ENCODE data around the gene DPH3.

DNA sequence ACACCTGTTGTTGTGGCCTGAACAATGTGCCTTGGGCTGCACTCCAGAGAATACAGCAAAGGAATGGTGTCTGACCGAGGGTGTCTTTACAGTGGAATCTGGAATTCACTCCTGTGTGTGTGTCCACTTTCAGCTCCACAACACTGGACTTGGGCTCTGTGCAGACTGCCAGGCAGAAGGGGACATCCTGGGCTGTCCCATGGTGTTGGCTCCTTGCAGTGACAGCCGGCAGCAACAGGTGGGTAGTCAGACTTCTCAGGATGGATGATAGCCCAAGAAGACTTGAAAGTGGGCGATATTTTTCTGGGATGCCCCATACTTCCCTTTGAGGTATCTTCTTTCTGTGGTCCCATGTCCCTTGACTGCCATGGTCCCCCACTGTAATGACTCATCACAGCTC is 45.0 kb downstream of the DPH3 start:
- TF ChIP-seq, protein P1, sequence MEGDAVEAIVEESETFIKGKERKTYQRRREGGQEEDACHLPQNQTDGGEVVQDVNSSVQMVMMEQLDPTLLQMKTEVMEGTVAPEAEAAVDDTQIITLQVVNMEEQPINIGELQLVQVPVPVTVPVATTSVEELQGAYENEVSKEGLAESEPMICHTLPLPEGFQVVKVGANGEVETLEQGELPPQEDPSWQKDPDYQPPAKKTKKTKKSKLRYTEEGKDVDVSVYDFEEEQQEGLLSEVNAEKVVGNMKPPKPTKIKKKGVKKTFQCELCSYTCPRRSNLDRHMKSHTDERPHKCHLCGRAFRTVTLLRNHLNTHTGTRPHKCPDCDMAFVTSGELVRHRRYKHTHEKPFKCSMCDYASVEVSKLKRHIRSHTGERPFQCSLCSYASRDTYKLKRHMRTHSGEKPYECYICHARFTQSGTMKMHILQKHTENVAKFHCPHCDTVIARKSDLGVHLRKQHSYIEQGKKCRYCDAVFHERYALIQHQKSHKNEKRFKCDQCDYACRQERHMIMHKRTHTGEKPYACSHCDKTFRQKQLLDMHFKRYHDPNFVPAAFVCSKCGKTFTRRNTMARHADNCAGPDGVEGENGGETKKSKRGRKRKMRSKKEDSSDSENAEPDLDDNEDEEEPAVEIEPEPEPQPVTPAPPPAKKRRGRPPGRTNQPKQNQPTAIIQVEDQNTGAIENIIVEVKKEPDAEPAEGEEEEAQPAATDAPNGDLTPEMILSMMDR (conservative IDR thresholded peaks at IDR 0.05) = no peak
- no peak for TF ChIP-seq ZFX (IDR thresholded peaks at IDR 0.05)
